Measurements from ENCODE around the gene TTC13.

DNA sequence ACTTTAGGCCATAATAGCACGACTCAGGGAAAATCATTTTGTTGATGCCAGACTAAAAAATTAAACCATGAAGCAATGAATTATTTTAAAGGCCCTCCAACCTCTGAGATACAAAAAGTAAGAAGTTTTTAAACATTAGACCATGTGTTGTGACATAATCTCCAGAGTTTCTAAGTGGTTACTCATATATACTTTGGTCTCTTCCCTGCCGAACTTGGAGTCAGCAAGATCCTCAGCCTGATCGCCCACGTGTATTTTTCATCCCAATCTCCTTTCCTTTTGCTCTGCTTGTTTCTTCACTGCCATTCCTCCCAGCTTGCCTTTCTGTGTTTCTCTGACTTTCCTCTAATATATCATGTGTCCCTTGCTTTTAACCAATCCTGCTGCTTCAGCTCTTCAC, 4.0 kb upstream of the TTC13 start:
- TF ChIP-seq, protein P1, sequence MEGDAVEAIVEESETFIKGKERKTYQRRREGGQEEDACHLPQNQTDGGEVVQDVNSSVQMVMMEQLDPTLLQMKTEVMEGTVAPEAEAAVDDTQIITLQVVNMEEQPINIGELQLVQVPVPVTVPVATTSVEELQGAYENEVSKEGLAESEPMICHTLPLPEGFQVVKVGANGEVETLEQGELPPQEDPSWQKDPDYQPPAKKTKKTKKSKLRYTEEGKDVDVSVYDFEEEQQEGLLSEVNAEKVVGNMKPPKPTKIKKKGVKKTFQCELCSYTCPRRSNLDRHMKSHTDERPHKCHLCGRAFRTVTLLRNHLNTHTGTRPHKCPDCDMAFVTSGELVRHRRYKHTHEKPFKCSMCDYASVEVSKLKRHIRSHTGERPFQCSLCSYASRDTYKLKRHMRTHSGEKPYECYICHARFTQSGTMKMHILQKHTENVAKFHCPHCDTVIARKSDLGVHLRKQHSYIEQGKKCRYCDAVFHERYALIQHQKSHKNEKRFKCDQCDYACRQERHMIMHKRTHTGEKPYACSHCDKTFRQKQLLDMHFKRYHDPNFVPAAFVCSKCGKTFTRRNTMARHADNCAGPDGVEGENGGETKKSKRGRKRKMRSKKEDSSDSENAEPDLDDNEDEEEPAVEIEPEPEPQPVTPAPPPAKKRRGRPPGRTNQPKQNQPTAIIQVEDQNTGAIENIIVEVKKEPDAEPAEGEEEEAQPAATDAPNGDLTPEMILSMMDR (IDR thresholded peaks at IDR 0.05): no peak
- TF ChIP-seq POLR2A (IDR thresholded peaks at IDR 0.05): no peak

Measured in thyroid gland (tissue), 4 donors.